Measurements from ENCODE around the gene TEAD1. TPM values are rescaled to one million over a fixed set of nuclear protein-coding genes. Genes with fewer than 3 reads are reported as not detected.

Gene TEAD1
- total RNA-seq, 4 donors from 2014 or later: 127 to 165 (median 140) TPM

- no peak for TF ChIP-seq CTCF (IDR thresholded peaks at IDR 0.05)
- TF ChIP-seq POLR2A (IDR thresholded peaks at IDR 0.05): no peak
- TF ChIP-seq EP300 (IDR thresholded peaks at IDR 0.05): no peak
- Histone ChIP-seq H3K36me3 (no peaks in the 10 kb centered on the region), H3K4me3 (no peak overlapping the region), H3K27ac (peak overlapping the region in 2 of 4 donors; percentile 51 to 89), H3K27me3 (no peaks in the 10 kb centered on the region), H3K9me3 (no peaks in the 10 kb centered on the region), H3K4me1 (peaks cover 0 to 100% (median 62%) of the 10 kb centered on the region in 4 donors)
- 83 to 85% methylated on average over 8 of the region's 8 CpGs for WGBS, 2 donors
- no peak for DNase-seq (ENCODE audit: low spot score in 2 of 2)
Measured at GRCh38 chr11:12690663-12691062, 16.4 kb downstream of the TEAD1 start.

GRCh38 chr11:12691473-12691872 is 17.3 kb downstream of the TEAD1 start:
- peak overlapping the region in 3 of 4 donors; percentile 82 to 89 (median 87) for H3K27ac ChIP-seq
- 51 to 62% methylated on average over 4 of the region's 4 CpGs for WGBS, 2 donors
- no peak for DNase-seq (ENCODE audit: low spot score in 2 of 2)
- no peaks in the 10 kb centered on the region for H3K9me3 ChIP-seq
- H3K27me3 ChIP-seq: no peaks in the 10 kb centered on the region
- H3K36me3 ChIP-seq: no peaks in the 10 kb centered on the region
- H3K4me3 ChIP-seq: no peak overlapping the region
- no peak for TF ChIP-seq EP300 (IDR thresholded peaks at IDR 0.05)
- no peak for TF ChIP-seq CTCF (IDR thresholded peaks at IDR 0.05)
- TF ChIP-seq POLR2A (IDR thresholded peaks at IDR 0.05): no peak
- peaks cover 0 to 100% (median 66%) of the 10 kb centered on the region in 4 donors for H3K4me1 ChIP-seq

- H3K4me1 ChIP-seq: peaks cover 0 to 100% (median 66%) of the 10 kb centered on the region in 4 donors
- peak overlapping the region in 2 of 4 donors; percentile 10 to 11 for H3K4me3 ChIP-seq
- DNase-seq (ENCODE audit: low spot score in 2 of 2): peak; percentile 71 to 82
Measured at GRCh38 chr11:12692229-12693075, 18.2 kb downstream of the TEAD1 start.

GRCh38 chr11:12693094-12693478 is 18.9 kb downstream of the TEAD1 start:
- Histone ChIP-seq H3K4me1 (peaks cover 0 to 98% (median 61%) of the 10 kb centered on the region in 4 donors), H3K4me3 (peak overlapping the region in 2 of 4 donors; percentile 10 to 35), H3K36me3 (no peaks in the 10 kb centered on the region), H3K27ac (peak overlapping the region; percentile 68 to 89 (median 84)), H3K27me3 (no peaks in the 10 kb centered on the region), H3K9me3 (no peaks in the 10 kb centered on the region)
- TF ChIP-seq EP300 (IDR thresholded peaks at IDR 0.05) (no peak), CTCF (IDR thresholded peaks at IDR 0.05) (no peak), POLR2A (IDR thresholded peaks at IDR 0.05) (no peak)
- DNase-seq (ENCODE audit: low spot score in 2 of 2): no peak
- WGBS, 2 donors: 34 to 40% methylated on average over 5 of the region's 5 CpGs

More at GRCh38 chr11:12692229-12693075, 18.2 kb downstream of the TEAD1 start:
- TF ChIP-seq EP300 (IDR thresholded peaks at IDR 0.05) (peak; percentile 58 to 90), POLR2A (IDR thresholded peaks at IDR 0.05) (no peak), CTCF (IDR thresholded peaks at IDR 0.05) (no peak)
- Histone ChIP-seq H3K27ac (peak overlapping the region; percentile 68 to 89 (median 84)), H3K27me3 (no peaks in the 10 kb centered on the region), H3K9me3 (no peaks in the 10 kb centered on the region), H3K36me3 (no peaks in the 10 kb centered on the region)
- 16 to 18% methylated on average over 14 of the region's 14 CpGs for WGBS, 2 donors

Data from tibial nerve (tissue), 4 donors.